WERI-Rb-1 (cell line): ENCODE results near the gene DYSF.

Experiments
- DNase-seq: peaks from one replicate; pipeline ENCODE4 v3.0.0-alpha.2; 2020
- H3K27ac ChIP-seq: fragments of 250-450 bp; sonication (Bioruptor Pico); 2 replicates; pipeline ENCODE4 v1.5.1; 2020; ENCODE audit warnings: mild to moderate bottlenecking, moderate library complexity
- H3K27me3 ChIP-seq: fragments of 250-450 bp; sonication (Bioruptor Pico); 2 replicates; pipeline ENCODE4 v1.5.1; 2021; ENCODE audit warnings: mild to moderate bottlenecking, low read depth, moderate library complexity; ENCODE audit not compliant: insufficient read depth, severe bottlenecking
- H3K36me3 ChIP-seq: fragments of 250-450 bp; sonication (Bioruptor Pico); 2 replicates; pipeline ENCODE4 v1.5.1; 2020; ENCODE audit warnings: mild to moderate bottlenecking, moderate library complexity
- H3K4me3 ChIP-seq: 2 replicates; pipeline ENCODE4 v1.5.1; 2011; ENCODE audit warnings: low read depth, mild to moderate bottlenecking, control low read depth, low read length
- H3K9me3 ChIP-seq: fragments of 250-450 bp; sonication (Bioruptor Pico); 2 replicates; pipeline ENCODE4 v1.5.1; 2021; ENCODE audit warnings: mild to moderate bottlenecking, moderate library complexity; ENCODE audit not compliant: severe bottlenecking
- CTCF ChIP-seq: IDR thresholded peaks from 2 replicates; pipeline ENCODE4 v1.5.1; 2011; ENCODE audit warnings: low read depth, mild to moderate bottlenecking, control low read depth, inconsistent platforms, low read length

Gene DYSF

DNA sequence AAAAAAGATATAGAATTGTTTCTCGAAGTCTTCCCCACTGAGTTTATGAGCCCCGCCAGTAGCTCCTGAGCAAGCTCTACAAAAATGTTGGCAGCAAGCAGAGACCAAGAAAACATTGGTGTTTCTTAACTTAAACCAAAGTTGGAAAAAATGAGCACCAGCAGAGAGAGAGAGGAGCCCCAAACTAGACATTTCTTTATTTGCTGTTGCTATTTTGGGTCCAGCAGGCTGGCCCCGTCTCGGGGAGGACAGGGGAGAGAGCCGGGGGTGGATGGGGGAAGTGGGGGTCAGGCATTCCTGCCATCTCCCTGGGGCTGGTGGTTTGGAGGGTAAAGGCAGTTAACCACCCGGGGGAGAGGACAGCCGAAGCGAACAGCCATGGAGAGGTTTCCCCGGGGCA is 113.0 kb downstream of the DYSF start:
- Histone ChIP-seq H3K27ac (no peak overlapping the region), H3K4me3 (no peak overlapping the region), H3K36me3 (no peaks in the 10 kb centered on the region), H3K9me3 (no peaks in the 10 kb centered on the region), H3K27me3 (no peaks in the 10 kb centered on the region)
- no peak for TF ChIP-seq CTCF
- DNase-seq = no peak

DNA sequence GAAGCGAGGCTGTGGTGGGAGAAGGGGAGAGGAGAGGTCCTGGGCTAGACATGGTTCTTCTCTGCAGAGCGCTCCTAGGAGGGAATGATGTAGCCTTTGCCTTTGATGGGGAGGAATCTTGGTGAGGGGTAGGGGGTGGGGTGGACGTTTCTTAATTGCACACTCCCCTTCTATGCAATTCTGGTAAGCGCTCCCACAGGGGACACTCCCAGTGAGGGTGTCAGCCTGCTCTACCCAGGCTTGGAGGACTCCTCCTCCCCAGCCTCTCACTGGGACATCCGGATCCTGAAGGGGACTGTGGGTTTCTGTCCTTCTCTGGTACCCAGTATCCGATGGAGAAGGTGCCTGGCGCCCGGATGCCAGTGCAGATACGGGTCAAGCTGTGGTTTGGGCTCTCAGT is 114.3 kb downstream of the DYSF start:
- Histone ChIP-seq H3K27ac (no peak overlapping the region), H3K4me3 (no peak overlapping the region), H3K9me3 (no peaks in the 10 kb centered on the region), H3K36me3 (no peaks in the 10 kb centered on the region), H3K27me3 (no peaks in the 10 kb centered on the region)
- TF ChIP-seq CTCF = no peak
- no peak for DNase-seq

DNA sequence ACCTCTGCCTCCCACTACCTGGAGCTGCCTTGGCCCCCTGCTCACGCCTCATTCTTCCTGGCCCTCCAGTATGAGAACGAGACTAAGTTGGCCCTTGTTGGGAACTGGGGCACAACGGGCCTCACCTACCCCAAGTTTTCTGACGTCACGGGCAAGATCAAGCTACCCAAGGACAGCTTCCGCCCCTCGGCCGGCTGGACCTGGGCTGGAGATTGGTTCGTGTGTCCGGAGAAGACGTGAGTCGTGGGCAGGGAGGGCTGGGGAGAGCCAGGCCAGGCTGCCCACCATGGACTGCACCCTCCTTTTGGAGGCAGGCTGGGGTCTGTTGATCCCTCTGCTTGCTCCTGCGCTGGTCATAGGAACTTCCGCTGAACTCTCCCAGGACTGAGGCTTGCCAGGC is 114.7 kb downstream of the DYSF start:
- no peaks in the 10 kb centered on the region for H3K36me3 ChIP-seq
- H3K27me3 ChIP-seq = no peaks in the 10 kb centered on the region

DNA sequence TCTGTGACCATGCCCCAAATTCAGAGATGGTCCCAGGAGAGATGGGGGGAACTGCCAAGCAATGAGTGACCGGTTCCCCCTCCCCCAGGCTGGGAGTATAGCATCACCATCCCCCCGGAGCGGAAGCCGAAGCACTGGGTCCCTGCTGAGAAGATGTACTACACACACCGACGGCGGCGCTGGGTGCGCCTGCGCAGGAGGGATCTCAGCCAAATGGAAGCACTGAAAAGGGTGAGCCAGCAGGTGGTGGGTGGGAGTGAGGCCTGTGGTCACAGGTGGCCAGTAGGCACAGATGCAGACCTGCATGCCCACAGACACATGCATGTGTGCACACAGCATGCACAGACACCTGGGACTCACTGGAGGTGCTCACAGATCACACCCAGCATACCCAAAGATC is 117.2 kb downstream of the DYSF start:
- no peaks in the 10 kb centered on the region for H3K27me3 ChIP-seq

More for the DNA sequence above, 114.7 kb downstream of the DYSF start:
- no peaks in the 10 kb centered on the region for H3K9me3 ChIP-seq
- DNase-seq = no peak
- no peak overlapping the region for H3K4me3 ChIP-seq
- no peak overlapping the region for H3K27ac ChIP-seq
- no peak for TF ChIP-seq CTCF

DNA sequence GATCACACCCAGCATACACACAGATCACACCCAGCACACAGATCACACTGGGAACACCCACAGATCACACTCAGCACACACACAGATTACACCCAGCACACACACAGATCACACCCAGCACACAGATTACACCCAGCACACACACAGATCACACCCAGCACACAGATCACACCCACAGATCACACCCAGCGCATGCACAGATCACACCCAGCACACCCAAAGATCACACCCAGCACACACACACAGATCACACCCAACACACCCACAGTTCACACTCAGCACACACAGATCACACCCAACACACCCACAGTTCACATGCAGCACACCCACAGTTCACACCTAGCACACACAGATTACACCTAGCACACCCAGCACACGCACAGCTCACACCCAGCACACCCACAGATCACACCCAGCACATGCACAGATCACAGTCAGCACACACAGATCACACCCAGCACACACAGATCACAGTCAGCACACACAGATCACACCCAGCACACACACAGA is 117.6 kb downstream of the DYSF start:
- Histone ChIP-seq H3K27me3 (no peaks in the 10 kb centered on the region), H3K27ac (no peak overlapping the region), H3K9me3 (no peaks in the 10 kb centered on the region), H3K4me3 (no peak overlapping the region), H3K36me3 (no peaks in the 10 kb centered on the region)
- no peak for TF ChIP-seq CTCF
- no peak for DNase-seq

More for the DNA sequence above, 117.2 kb downstream of the DYSF start:
- no peak overlapping the region for H3K4me3 ChIP-seq
- no peak for DNase-seq
- no peak for TF ChIP-seq CTCF
- H3K9me3 ChIP-seq = no peaks in the 10 kb centered on the region
- H3K27ac ChIP-seq = no peak overlapping the region
- H3K36me3 ChIP-seq = no peaks in the 10 kb centered on the region

GRCh38 chr2:71571945-71572344 is 118.6 kb downstream of the DYSF start:
- Histone ChIP-seq H3K27ac (no peak overlapping the region), H3K9me3 (no peaks in the 10 kb centered on the region), H3K4me3 (no peak overlapping the region), H3K27me3 (no peaks in the 10 kb centered on the region), H3K36me3 (no peaks in the 10 kb centered on the region)
- TF ChIP-seq CTCF = no peak
- DNase-seq = no peak
